Osteoblast (primary cell): ENCODE data around the gene ZBTB17. TPM values are rescaled to one million over a fixed set of nuclear protein-coding genes. Genes with fewer than 3 reads are reported as not detected.
"Not testable (repeated sequence)": the region's sequence is repeated elsewhere in the genome, so short reads cannot be mapped to it uniquely, and the experiment has no call there.

ENCODE experiments used
- DNase-seq: peaks from one replicate; pipeline ENCODE4 v3.0.0; 2011; ENCODE audit warnings: low spot score, mixed read lengths; ENCODE audit not compliant: insufficient read length; ENCODE audit errors: missing footprints
- H2AFZ ChIP-seq: 2 replicates; pipeline ENCODE4 v1.6.0; 2011; ENCODE audit warnings: mild to moderate bottlenecking, low read length
- H3K27ac ChIP-seq: 2 replicates; pipeline ENCODE4 v1.5.1; 2011; ENCODE audit warnings: mild to moderate bottlenecking, low read depth, low read length, moderate library complexity
- H3K27me3 ChIP-seq: 2 replicates; pipeline ENCODE4 v1.6.0; 2012; ENCODE audit warnings: mild to moderate bottlenecking, control low read depth, inconsistent platforms, low read length, moderate library complexity; ENCODE audit not compliant: insufficient read depth
- H3K36me3 ChIP-seq: 2 replicates; pipeline ENCODE4 v1.5.1; 2011; ENCODE audit warnings: mild to moderate bottlenecking, low read length, control low read depth, moderate library complexity; ENCODE audit not compliant: insufficient read depth
- H3K4me1 ChIP-seq: 2 replicates; pipeline ENCODE4 v1.5.1; 2011; ENCODE audit warnings: mild to moderate bottlenecking, low read length, control low read depth, moderate library complexity; ENCODE audit not compliant: insufficient read depth
- H3K4me2 ChIP-seq: 2 replicates; pipeline ENCODE4 v1.6.0; 2011; ENCODE audit warnings: mild to moderate bottlenecking, low read length; ENCODE audit not compliant: insufficient read depth
- H3K4me3 ChIP-seq: fragments of 200-600 bp; sonication (generic); 3 replicates; pipeline ENCODE4 v1.5.1; 2012; ENCODE audit warnings: mild to moderate bottlenecking, low read length, inconsistent platforms; ENCODE audit not compliant: insufficient read depth
- H3K79me2 ChIP-seq: 2 replicates; pipeline ENCODE4 v1.6.0; 2012; ENCODE audit warnings: mild to moderate bottlenecking, low read length, control low read depth, inconsistent platforms; ENCODE audit not compliant: insufficient read depth
- H3K9me3 ChIP-seq: 2 replicates; pipeline ENCODE4 v1.5.1; 2011; ENCODE audit warnings: low read depth, low read length, control low read depth
- H4K20me1 ChIP-seq: 2 replicates; pipeline ENCODE4 v1.6.0; 2012; ENCODE audit warnings: mild to moderate bottlenecking, low read length, control low read depth; ENCODE audit not compliant: insufficient read depth
- total RNA-seq: library from RNA; depleted of rRNA; stranded (reverse); fragments of >200 nt; gene quantifications from 2 replicates; pipeline ENCODE4 v1.2.3, GENCODE V29; 2012
- TF ChIP-seq, protein P1 (sequence below): IDR thresholded peaks from 2 replicates; pipeline ENCODE4 v1.5.1; 2011; ENCODE audit warnings: mild to moderate bottlenecking, low read depth, low read length, moderate library complexity; ENCODE audit errors: extremely low read depth

Gene ZBTB17
- total RNA-seq, 1 donor, result 29.7 TPM

DNA sequence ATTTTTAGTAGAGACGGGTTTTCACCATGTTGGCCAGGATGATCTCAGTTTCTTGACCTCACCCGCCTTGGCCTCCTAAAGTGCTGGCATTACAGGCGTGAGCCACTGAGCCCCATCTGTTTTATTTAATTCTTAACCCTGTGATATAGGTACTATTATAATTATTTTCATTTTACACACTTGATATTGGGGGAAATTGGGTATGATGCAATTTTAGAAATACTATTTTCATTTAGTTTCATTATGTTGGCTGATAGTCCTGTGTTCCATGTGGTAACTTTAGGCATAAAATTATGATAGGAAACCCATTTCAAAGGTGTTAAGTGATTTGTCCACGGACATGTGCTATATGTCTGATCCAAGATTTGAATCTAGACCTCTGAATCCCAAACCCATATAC, 67.3 kb downstream of the ZBTB17 start:
- Histone ChIP-seq H3K4me1 (peaks cover 2% of the 10 kb centered on the region), H3K36me3 (peaks cover 22% of the 10 kb centered on the region), H3K4me3 (no peak overlapping the region), H3K79me2 (peaks cover 72% of the 10 kb centered on the region), H2AFZ (no peak overlapping the region), H3K4me2 (no peak overlapping the region), H3K9me3 (no peaks in the 10 kb centered on the region), H3K27ac (no peak overlapping the region), H4K20me1 (no peaks in the 10 kb centered on the region), H3K27me3 (no peaks in the 10 kb centered on the region)
- DNase-seq, result no peak
- TF ChIP-seq, protein P1, sequence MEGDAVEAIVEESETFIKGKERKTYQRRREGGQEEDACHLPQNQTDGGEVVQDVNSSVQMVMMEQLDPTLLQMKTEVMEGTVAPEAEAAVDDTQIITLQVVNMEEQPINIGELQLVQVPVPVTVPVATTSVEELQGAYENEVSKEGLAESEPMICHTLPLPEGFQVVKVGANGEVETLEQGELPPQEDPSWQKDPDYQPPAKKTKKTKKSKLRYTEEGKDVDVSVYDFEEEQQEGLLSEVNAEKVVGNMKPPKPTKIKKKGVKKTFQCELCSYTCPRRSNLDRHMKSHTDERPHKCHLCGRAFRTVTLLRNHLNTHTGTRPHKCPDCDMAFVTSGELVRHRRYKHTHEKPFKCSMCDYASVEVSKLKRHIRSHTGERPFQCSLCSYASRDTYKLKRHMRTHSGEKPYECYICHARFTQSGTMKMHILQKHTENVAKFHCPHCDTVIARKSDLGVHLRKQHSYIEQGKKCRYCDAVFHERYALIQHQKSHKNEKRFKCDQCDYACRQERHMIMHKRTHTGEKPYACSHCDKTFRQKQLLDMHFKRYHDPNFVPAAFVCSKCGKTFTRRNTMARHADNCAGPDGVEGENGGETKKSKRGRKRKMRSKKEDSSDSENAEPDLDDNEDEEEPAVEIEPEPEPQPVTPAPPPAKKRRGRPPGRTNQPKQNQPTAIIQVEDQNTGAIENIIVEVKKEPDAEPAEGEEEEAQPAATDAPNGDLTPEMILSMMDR, result no peak

GRCh38 chr1:15902882-15903281, 73.0 kb downstream of the ZBTB17 start:
- peak overlapping the region; percentile 34 for H3K4me2 ChIP-seq

GRCh38 chr1:15900662-15901279, 75.1 kb downstream of the ZBTB17 start:
- Histone ChIP-seq H3K9me3 (no peaks in the 10 kb centered on the region), H3K4me3 (no peak overlapping the region), H3K36me3 (no peaks in the 10 kb centered on the region), H3K79me2 (peaks cover 92% of the 10 kb centered on the region), H4K20me1 (no peaks in the 10 kb centered on the region), H3K27ac (no peak overlapping the region), H2AFZ (no peak overlapping the region), H3K27me3 (no peaks in the 10 kb centered on the region), H3K4me2 (no peak overlapping the region), H3K4me1 (peaks cover 13% of the 10 kb centered on the region)
- no peak for DNase-seq
- TF ChIP-seq, protein P1, result no peak

More at GRCh38 chr1:15902882-15903281, 73.0 kb downstream of the ZBTB17 start:
- H4K20me1 ChIP-seq, result no peaks in the 10 kb centered on the region
- TF ChIP-seq, protein P1, result no peak
- H3K27ac ChIP-seq, result peak overlapping the region; percentile 60
- H3K4me1 ChIP-seq, result peaks cover 13% of the 10 kb centered on the region
- no peaks in the 10 kb centered on the region for H3K9me3 ChIP-seq
- no peaks in the 10 kb centered on the region for H3K36me3 ChIP-seq
- H3K4me3 ChIP-seq, result no peak overlapping the region
- H3K79me2 ChIP-seq, result peaks cover 92% of the 10 kb centered on the region
- peak; percentile 58 for DNase-seq
- no peak overlapping the region for H2AFZ ChIP-seq
- no peaks in the 10 kb centered on the region for H3K27me3 ChIP-seq

DNA sequence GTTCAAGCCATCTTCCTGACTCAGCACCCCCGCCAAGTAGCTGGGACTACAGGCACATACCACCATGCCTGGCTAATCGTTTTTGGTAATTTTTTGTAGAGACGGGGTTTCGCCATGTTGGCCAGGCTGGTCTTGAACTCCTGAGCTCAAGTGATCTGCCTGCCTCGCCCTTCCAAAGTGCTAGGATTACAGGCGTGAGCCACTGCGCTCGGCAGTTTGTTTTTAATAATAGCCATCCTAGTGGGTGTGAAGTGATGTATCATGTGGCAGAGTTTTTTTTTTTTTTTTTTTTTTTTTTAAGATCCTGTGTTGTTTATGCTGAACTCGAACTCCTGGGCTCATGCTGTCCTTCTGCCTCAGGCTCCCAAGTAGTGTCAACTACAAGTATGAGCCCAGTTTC, 76.6 kb downstream of the ZBTB17 start:
- no peaks in the 10 kb centered on the region for H4K20me1 ChIP-seq
- no peak overlapping the region for H3K27ac ChIP-seq
- no peak overlapping the region for H2AFZ ChIP-seq
- TF ChIP-seq, protein P1, result no peak
- H3K4me3 ChIP-seq, result no peak overlapping the region
- H3K9me3 ChIP-seq, result no peaks in the 10 kb centered on the region
- no peaks in the 10 kb centered on the region for H3K27me3 ChIP-seq
- H3K36me3 ChIP-seq, result no peaks in the 10 kb centered on the region
- H3K4me1 ChIP-seq, result peaks cover 13% of the 10 kb centered on the region
- no peak overlapping the region for H3K4me2 ChIP-seq
- DNase-seq, result no peak
- H3K79me2 ChIP-seq, result peaks cover 95% of the 10 kb centered on the region

- not testable (repeated sequence) for H3K36me3 ChIP-seq, H3K27ac ChIP-seq, H3K27me3 ChIP-seq, H4K20me1 ChIP-seq, H3K4me2 ChIP-seq, H3K4me3 ChIP-seq, H3K9me3 ChIP-seq, H3K4me1 ChIP-seq, H2AFZ ChIP-seq, DNase-seq
- H3K79me2 ChIP-seq, result peaks cover 96% of the 10 kb centered on the region
These were observed 78.9 kb downstream of the ZBTB17 start for GRCh38 chr1:15896841-15897610.
